AG09309 (cell line): ENCODE results near the gene LRP11.

Source experiments
- DNase-seq: peaks from one replicate; pipeline ENCODE4 v3.0.0-alpha.2; 2010; ENCODE audit warnings: low read depth
- H3K4me3 ChIP-seq: 2 replicates; pipeline ENCODE4 v1.5.1; 2011; ENCODE audit warnings: mild to moderate bottlenecking, low read depth, low read length, moderate library complexity; ENCODE audit not compliant: control insufficient read depth
- CTCF ChIP-seq: IDR thresholded peaks from 2 replicates; pipeline ENCODE4 v1.5.1; 2011; ENCODE audit warnings: mild to moderate bottlenecking, low read depth, low read length, inconsistent platforms; ENCODE audit not compliant: insufficient read depth, control insufficient read depth; ENCODE audit errors: missing control alignments

The LRP11 gene

GRCh38 chr6:149881860-149882259 is 17.7 kb upstream of the LRP11 start:
- no peak overlapping the region for H3K4me3 ChIP-seq
- no peak for DNase-seq
- TF ChIP-seq CTCF: no peak

- no peak for DNase-seq
- no peak overlapping the region for H3K4me3 ChIP-seq
- no peak for TF ChIP-seq CTCF
These were observed 17.1 kb upstream of the LRP11 start for GRCh38 chr6:149881066-149881766.

GRCh38 chr6:149877659-149878058 is 13.5 kb upstream of the LRP11 start:
- no peak for TF ChIP-seq CTCF
- no peak for DNase-seq
- H3K4me3 ChIP-seq: no peak overlapping the region

- DNase-seq: no peak
- H3K4me3 ChIP-seq: no peak overlapping the region
- TF ChIP-seq CTCF: no peak
These were observed 12.2 kb upstream of the LRP11 start for GRCh38 chr6:149876241-149876933.

- DNase-seq: no peak
- no peak for TF ChIP-seq CTCF
- no peak overlapping the region for H3K4me3 ChIP-seq
These were observed 8.1 kb upstream of the LRP11 start for GRCh38 chr6:149872233-149872632.

- no peak for DNase-seq
- no peak overlapping the region for H3K4me3 ChIP-seq
- TF ChIP-seq CTCF: no peak
These were observed 7.0 kb upstream of the LRP11 start for GRCh38 chr6:149871182-149871581.
